Measurements from ENCODE around the gene STAC2. TPM values are rescaled to one million over a fixed set of nuclear protein-coding genes. Genes with fewer than 3 reads are reported as not detected.
A peak's percentile ranks its signal among the peaks of the same experiment; 100 is the strongest.

Gene STAC2
- total RNA-seq, 3 donors from 2014 or later, result not detected

- DNase-seq (no peak), ATAC-seq (peak; percentile 39 to 41)
- peaks cover 43% of the 10 kb centered on the region for H3K27me3 Mint-ChIP-seq (ENCODE audit: low read depth)
- H3K4me3 Mint-ChIP-seq, result peak overlapping the region; percentile 65
- H3K36me3 Mint-ChIP-seq (ENCODE audit: insufficient read depth), result no peaks in the 10 kb centered on the region
- no peaks in the 10 kb centered on the region for H3K9me3 Mint-ChIP-seq
- H3K4me1 Mint-ChIP-seq (ENCODE audit: low read depth), result peaks cover 13% of the 10 kb centered on the region
Observed at GRCh38 chr17:39224778-39225307, 902 bp downstream of the STAC2 start.

GRCh38 chr17:39223907-39224777 is 1.6 kb downstream of the STAC2 start:
- Mint-ChIP-seq H3K4me3 (peak overlapping the region; percentile 17), H3K36me3 (ENCODE audit: insufficient read depth) (no peaks in the 10 kb centered on the region), H3K27me3 (ENCODE audit: low read depth) (peaks cover 38% of the 10 kb centered on the region), H3K4me1 (ENCODE audit: low read depth) (peaks cover 13% of the 10 kb centered on the region), H3K9me3 (no peaks in the 10 kb centered on the region)
- ATAC-seq (no peak), DNase-seq (no peak)

- Mint-ChIP-seq H3K9me3 (no peaks in the 10 kb centered on the region), H3K36me3 (ENCODE audit: insufficient read depth) (no peaks in the 10 kb centered on the region), H3K4me3 (no peak overlapping the region), H3K27me3 (ENCODE audit: low read depth) (peaks cover 38% of the 10 kb centered on the region), H3K4me1 (ENCODE audit: low read depth) (peaks cover 13% of the 10 kb centered on the region)
- DNase-seq, result no peak
- ATAC-seq, result no peak
Observed at GRCh38 chr17:39222866-39223834, 2.6 kb downstream of the STAC2 start.

- Mint-ChIP-seq H3K9me3 (no peaks in the 10 kb centered on the region), H3K4me1 (ENCODE audit: low read depth) (peaks cover 13% of the 10 kb centered on the region), H3K4me3 (no peak overlapping the region), H3K36me3 (ENCODE audit: insufficient read depth) (no peaks in the 10 kb centered on the region), H3K27me3 (ENCODE audit: low read depth) (peaks cover 32% of the 10 kb centered on the region)
- DNase-seq, result no peak
- no peak for ATAC-seq
Observed at GRCh38 chr17:39222151-39222550, 3.6 kb downstream of the STAC2 start.

- no peaks in the 10 kb centered on the region for H3K9me3 Mint-ChIP-seq
- H3K4me1 Mint-ChIP-seq (ENCODE audit: low read depth), result peaks cover 13% of the 10 kb centered on the region
- H3K36me3 Mint-ChIP-seq (ENCODE audit: insufficient read depth), result no peaks in the 10 kb centered on the region
- H3K4me3 Mint-ChIP-seq, result no peak overlapping the region
- ATAC-seq, result no peak
- DNase-seq, result no peak
- H3K27me3 Mint-ChIP-seq (ENCODE audit: low read depth), result peaks cover 33% of the 10 kb centered on the region
Observed at GRCh38 chr17:39221572-39221971, 4.2 kb downstream of the STAC2 start.

GRCh38 chr17:39219647-39220154 is 6.0 kb downstream of the STAC2 start:
- no peak for DNase-seq
- Mint-ChIP-seq H3K4me1 (ENCODE audit: low read depth) (peaks cover 7% of the 10 kb centered on the region), H3K4me3 (no peak overlapping the region), H3K27me3 (ENCODE audit: low read depth) (peaks cover 36% of the 10 kb centered on the region), H3K36me3 (ENCODE audit: insufficient read depth) (no peaks in the 10 kb centered on the region), H3K9me3 (no peaks in the 10 kb centered on the region)
- ATAC-seq, result no peak

GRCh38 chr17:39218906-39219305 is 6.8 kb downstream of the STAC2 start:
- no peak overlapping the region for H3K4me3 Mint-ChIP-seq
- peaks cover 31% of the 10 kb centered on the region for H3K27me3 Mint-ChIP-seq (ENCODE audit: low read depth)
- no peaks in the 10 kb centered on the region for H3K9me3 Mint-ChIP-seq
- ATAC-seq, result no peak
- H3K36me3 Mint-ChIP-seq (ENCODE audit: insufficient read depth), result no peaks in the 10 kb centered on the region
- peaks cover 3% of the 10 kb centered on the region for H3K4me1 Mint-ChIP-seq (ENCODE audit: low read depth)
- no peak for DNase-seq

- ATAC-seq, result no peak
Observed at GRCh38 chr17:39217734-39218369, 7.9 kb downstream of the STAC2 start.

GRCh38 chr17:39213852-39214251 is 11.9 kb downstream of the STAC2 start:
- DNase-seq (no peak), ATAC-seq (no peak)
- Mint-ChIP-seq H3K9me3 (no peaks in the 10 kb centered on the region), H3K36me3 (ENCODE audit: insufficient read depth) (no peaks in the 10 kb centered on the region), H3K27me3 (ENCODE audit: low read depth) (peaks cover 21% of the 10 kb centered on the region), H3K4me3 (no peak overlapping the region), H3K4me1 (ENCODE audit: low read depth) (peaks cover 13% of the 10 kb centered on the region)

More at GRCh38 chr17:39217734-39218369, 7.9 kb downstream of the STAC2 start:
- no peaks in the 10 kb centered on the region for H3K36me3 Mint-ChIP-seq (ENCODE audit: insufficient read depth)
- H3K4me3 Mint-ChIP-seq, result no peak overlapping the region
- H3K27me3 Mint-ChIP-seq (ENCODE audit: low read depth), result peaks cover 27% of the 10 kb centered on the region
- H3K9me3 Mint-ChIP-seq, result no peaks in the 10 kb centered on the region
- H3K4me1 Mint-ChIP-seq (ENCODE audit: low read depth), result no peaks in the 10 kb centered on the region
- no peak for DNase-seq

- Mint-ChIP-seq H3K9me3 (no peaks in the 10 kb centered on the region), H3K27me3 (ENCODE audit: low read depth) (peaks cover 17% of the 10 kb centered on the region), H3K36me3 (ENCODE audit: insufficient read depth) (no peaks in the 10 kb centered on the region), H3K4me3 (no peak overlapping the region), H3K4me1 (ENCODE audit: low read depth) (peaks cover 21% of the 10 kb centered on the region)
- ATAC-seq, result no peak
- no peak for DNase-seq
Observed at GRCh38 chr17:39212841-39213480, 12.8 kb downstream of the STAC2 start.

GRCh38 chr17:39212195-39212810 is 13.4 kb downstream of the STAC2 start:
- H3K27me3 Mint-ChIP-seq (ENCODE audit: low read depth), result peaks cover 16% of the 10 kb centered on the region
- no peak overlapping the region for H3K4me3 Mint-ChIP-seq
- no peaks in the 10 kb centered on the region for H3K9me3 Mint-ChIP-seq
- no peak for ATAC-seq
- no peak for DNase-seq
- peaks cover 22% of the 10 kb centered on the region for H3K4me1 Mint-ChIP-seq (ENCODE audit: low read depth)
- H3K36me3 Mint-ChIP-seq (ENCODE audit: insufficient read depth), result no peaks in the 10 kb centered on the region

- Mint-ChIP-seq H3K4me3 (peak overlapping the region; percentile 62), H3K9me3 (no peaks in the 10 kb centered on the region), H3K27me3 (ENCODE audit: low read depth) (peaks cover 3% of the 10 kb centered on the region), H3K36me3 (ENCODE audit: insufficient read depth) (peaks cover 2% of the 10 kb centered on the region), H3K4me1 (ENCODE audit: low read depth) (peaks cover 31% of the 10 kb centered on the region)
- ATAC-seq (no peak), DNase-seq (no peak)
Observed at GRCh38 chr17:39210093-39210434, 15.7 kb downstream of the STAC2 start.
